Glutamatergic neuron (in vitro differentiated cells): ENCODE data around the gene CEND1. TPM values are rescaled to one million over a fixed set of nuclear protein-coding genes. Genes with fewer than 3 reads are reported as not detected.

Source experiments
- DNase-seq: peaks from one replicate; pipeline ENCODE4 v3.0.0; 2022
- H3K27ac Mint-ChIP-seq: one replicate; pipeline ENCODE4 v1.8.0; 2020; ENCODE audit warnings: mild to moderate bottlenecking, mixed read lengths, inconsistent platforms; ENCODE audit not compliant: unreplicated experiment
- H3K27me3 Mint-ChIP-seq: one replicate; pipeline ENCODE4 v1.8.0; 2020; ENCODE audit warnings: mild to moderate bottlenecking, moderate library complexity, mixed read lengths, inconsistent platforms; ENCODE audit not compliant: unreplicated experiment
- H3K36me3 Mint-ChIP-seq: one replicate; pipeline ENCODE4 v1.8.0; 2020; ENCODE audit warnings: mild to moderate bottlenecking, mixed read lengths, inconsistent platforms; ENCODE audit not compliant: unreplicated experiment
- H3K4me1 Mint-ChIP-seq: one replicate; pipeline ENCODE4 v1.8.0; 2020; ENCODE audit warnings: mild to moderate bottlenecking, low read depth, mixed read lengths, inconsistent platforms; ENCODE audit not compliant: unreplicated experiment
- H3K4me3 Mint-ChIP-seq: one replicate; pipeline ENCODE4 v1.8.0; 2020; ENCODE audit warnings: mild to moderate bottlenecking, mixed read lengths, inconsistent platforms; ENCODE audit not compliant: unreplicated experiment
- H3K9me3 Mint-ChIP-seq: one replicate; pipeline ENCODE4 v1.8.0; 2020; ENCODE audit warnings: mild to moderate bottlenecking, moderate library complexity, mixed read lengths, inconsistent platforms; ENCODE audit not compliant: unreplicated experiment
- CTCF ChIP-seq: fragments of 200-600 bp; sonication (generic); IDR thresholded peaks from one replicate; pipeline ENCODE4 v1.5.0; 2021; ENCODE audit not compliant: partially characterized antibody, unreplicated experiment
- total RNA-seq: library from RNA; stranded (reverse); fragmentation: NEBNext Ultra II Directional; extraction: Animal tissue kit (Norgen Biotek cat#: 25700); gene quantifications from one replicate; pipeline ENCODE4 v1.2.1, GENCODE V29; 2021; ENCODE audit not compliant: unreplicated experiment

The CEND1 gene
- total RNA-seq, 1 donor from 2014 or later, result 58.7 TPM

DNA sequence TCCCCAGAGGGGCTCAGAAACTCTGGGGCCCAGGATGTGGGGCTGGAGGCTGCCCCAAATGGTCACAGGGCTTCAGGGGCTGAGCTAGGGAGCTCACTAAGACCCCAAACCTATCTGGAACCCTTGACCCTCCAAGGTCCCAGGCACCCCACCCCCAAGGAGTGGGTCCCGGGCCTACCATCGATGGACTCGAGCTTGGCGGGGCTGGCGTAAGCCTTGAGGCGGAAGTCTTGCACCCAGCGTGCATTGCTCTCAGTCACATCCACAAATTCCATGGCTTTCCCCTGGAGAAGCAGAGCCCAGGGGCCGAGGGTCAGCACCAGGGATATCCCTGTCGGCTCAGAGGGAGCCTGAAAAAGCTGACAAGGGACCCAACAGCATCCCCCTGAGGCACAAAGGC, 16.1 kb downstream of the CEND1 start:
- Mint-ChIP-seq H3K4me3 (no peak overlapping the region), H3K9me3 (peaks cover 8% of the 10 kb centered on the region), H3K27ac (no peak overlapping the region), H3K27me3 (peaks cover 4% of the 10 kb centered on the region), H3K36me3 (no peaks in the 10 kb centered on the region), H3K4me1 (peaks cover 11% of the 10 kb centered on the region)
- TF ChIP-seq CTCF, result no peak
- peak; percentile 8 for DNase-seq

DNA sequence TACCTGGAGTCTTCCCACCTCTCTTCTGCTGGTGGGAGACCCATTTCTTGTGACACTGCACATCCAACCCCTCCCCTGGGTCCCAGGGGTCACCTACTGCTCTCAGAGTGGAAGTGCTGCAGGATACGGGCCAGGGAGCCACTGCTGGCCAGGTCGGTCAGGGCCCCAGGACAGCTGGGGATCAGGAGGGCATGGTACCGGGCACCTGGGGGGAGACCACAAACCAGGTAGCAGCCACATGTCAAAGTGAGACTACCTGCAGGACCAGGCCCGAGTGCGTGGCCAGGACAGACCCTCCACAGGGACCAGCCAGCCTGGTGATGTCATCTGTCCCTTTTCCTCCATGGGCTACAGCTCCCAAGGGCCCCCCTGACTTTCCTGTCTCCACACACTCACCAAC, 16.5 kb downstream of the CEND1 start:
- H3K4me1 Mint-ChIP-seq, result peaks cover 11% of the 10 kb centered on the region
- no peak overlapping the region for H3K4me3 Mint-ChIP-seq
- peaks cover 4% of the 10 kb centered on the region for H3K27me3 Mint-ChIP-seq
- H3K9me3 Mint-ChIP-seq, result peaks cover 7% of the 10 kb centered on the region
- H3K27ac Mint-ChIP-seq, result no peak overlapping the region
- no peaks in the 10 kb centered on the region for H3K36me3 Mint-ChIP-seq
- no peak for DNase-seq
- TF ChIP-seq CTCF, result no peak

GRCh38 chr11:772429-773390, 17.2 kb downstream of the CEND1 start:
- Mint-ChIP-seq H3K36me3 (no peaks in the 10 kb centered on the region), H3K9me3 (peaks cover 7% of the 10 kb centered on the region), H3K27ac (no peak overlapping the region), H3K4me1 (peaks cover 11% of the 10 kb centered on the region), H3K27me3 (peaks cover 4% of the 10 kb centered on the region), H3K4me3 (no peak overlapping the region)
- no peak for TF ChIP-seq CTCF
- no peak for DNase-seq

DNA sequence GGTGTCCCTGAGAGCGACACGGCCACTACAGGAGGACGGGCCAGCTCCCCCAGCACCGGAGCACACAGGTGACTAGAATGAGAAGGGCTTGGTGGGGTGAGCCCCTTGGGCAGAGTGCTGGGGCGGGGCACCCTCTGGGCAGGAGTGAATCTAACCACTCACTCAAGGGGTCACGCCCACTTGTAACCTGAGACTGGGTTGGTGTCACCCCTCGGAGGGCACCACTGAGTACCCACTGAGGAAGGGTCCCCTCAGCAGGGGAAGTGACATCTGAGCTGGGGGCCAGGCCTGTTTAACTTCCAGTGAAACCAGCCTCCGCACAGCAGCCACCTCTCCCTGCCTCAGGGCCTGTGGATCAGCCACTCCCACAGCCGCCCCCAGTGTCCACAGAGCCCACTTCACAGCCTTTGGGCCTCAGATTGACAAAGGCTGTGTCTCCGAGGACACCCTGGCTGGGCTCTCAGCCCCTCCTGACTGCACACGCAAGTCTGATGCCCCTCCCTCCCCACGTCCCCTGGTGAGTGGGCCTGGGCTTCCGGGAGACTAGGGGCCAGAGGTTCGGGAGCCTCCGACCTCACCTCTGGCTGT, 18.2 kb downstream of the CEND1 start:
- DNase-seq, result no peak
- Mint-ChIP-seq H3K9me3 (peaks cover 7% of the 10 kb centered on the region), H3K4me1 (peaks cover 11% of the 10 kb centered on the region), H3K4me3 (no peak overlapping the region), H3K27ac (no peak overlapping the region), H3K36me3 (no peaks in the 10 kb centered on the region), H3K27me3 (peaks cover 4% of the 10 kb centered on the region)
- TF ChIP-seq CTCF, result no peak
